ENCODE results near the gene SRGAP2C.
"Not testable (repeated sequence)": the region's sequence is repeated elsewhere in the genome, so short reads cannot be mapped to it uniquely, and the experiment has no call there.

The SRGAP2C gene

DNA sequence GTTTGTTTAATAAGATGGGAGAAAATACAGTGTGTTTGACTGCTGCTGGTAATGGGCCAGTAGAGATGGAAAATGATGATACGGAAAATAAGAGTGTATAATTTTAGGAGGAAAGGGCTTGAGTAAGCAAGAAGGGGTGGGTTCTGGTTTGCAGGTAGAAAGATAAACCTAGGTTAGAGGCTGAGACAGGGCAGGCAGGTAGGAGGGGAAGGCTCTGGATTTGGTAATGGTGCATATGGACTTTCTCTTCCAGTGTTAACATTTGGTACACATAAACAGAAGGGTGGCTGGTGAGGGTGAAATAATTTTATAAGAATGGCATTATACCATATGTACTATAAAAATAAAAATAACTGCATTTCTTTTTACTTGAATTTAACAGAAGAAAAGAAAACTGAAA lies 84.5 kb downstream of the SRGAP2C start:
- H3K4me3 ChIP-seq (ENCODE audit: low read depth, low read length); H3K4me1 ChIP-seq (ENCODE audit: control insufficient read depth, insufficient read depth, low read length); H3K9me3 ChIP-seq (ENCODE audit: control insufficient read depth, insufficient read depth, low read depth, low read length); H3K27me3 ChIP-seq (ENCODE audit: control insufficient read depth, insufficient read depth, low read length); H3K9ac ChIP-seq (ENCODE audit: low read length); H3K36me3 ChIP-seq (ENCODE audit: control insufficient read depth, insufficient read depth, low read length); H3K27ac ChIP-seq (ENCODE audit: low read depth, low read length): not testable (repeated sequence)

GRCh38 chr1:121269973-121270372 lies 85.2 kb downstream of the SRGAP2C start:
- H3K27ac ChIP-seq (ENCODE audit: low read depth, low read length); H3K4me1 ChIP-seq (ENCODE audit: control insufficient read depth, insufficient read depth, low read length); H3K4me3 ChIP-seq (ENCODE audit: low read depth, low read length); H3K9me3 ChIP-seq (ENCODE audit: control insufficient read depth, insufficient read depth, low read depth, low read length); H3K36me3 ChIP-seq (ENCODE audit: control insufficient read depth, insufficient read depth, low read length); H3K27me3 ChIP-seq (ENCODE audit: control insufficient read depth, insufficient read depth, low read length); H3K9ac ChIP-seq (ENCODE audit: low read length): not testable (repeated sequence)

- H3K27ac ChIP-seq (ENCODE audit: low read depth, low read length); H3K27me3 ChIP-seq (ENCODE audit: control insufficient read depth, insufficient read depth, low read length); H3K9me3 ChIP-seq (ENCODE audit: control insufficient read depth, insufficient read depth, low read depth, low read length); H3K36me3 ChIP-seq (ENCODE audit: control insufficient read depth, insufficient read depth, low read length); H3K4me1 ChIP-seq (ENCODE audit: control insufficient read depth, insufficient read depth, low read length); H3K9ac ChIP-seq (ENCODE audit: low read length); H3K4me3 ChIP-seq (ENCODE audit: low read depth, low read length): not testable (repeated sequence)
Measured at GRCh38 chr1:121271143-121271715, 86.5 kb downstream of the SRGAP2C start.

DNA sequence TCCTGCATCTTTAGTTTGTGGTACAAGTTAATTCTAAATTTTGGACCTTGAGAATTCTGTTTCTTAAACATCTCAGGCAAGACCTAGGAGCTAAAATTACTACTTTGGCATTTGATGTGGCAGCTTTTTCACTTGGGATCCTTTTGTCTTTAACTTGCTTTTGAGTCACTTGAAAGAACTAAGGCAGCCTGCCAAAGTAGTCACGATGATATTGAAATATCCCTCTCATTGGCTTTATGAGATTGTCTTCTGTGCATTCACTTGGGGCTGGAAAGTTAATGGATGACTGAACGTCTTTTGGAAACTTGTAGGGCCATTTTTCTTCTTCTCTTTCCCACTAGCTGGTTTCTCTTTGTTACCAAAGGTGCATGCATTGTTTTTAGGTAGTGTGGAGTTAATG lies 90.7 kb downstream of the SRGAP2C start:
- not testable (repeated sequence) for H3K36me3 ChIP-seq (ENCODE audit: control insufficient read depth, insufficient read depth, low read length); H3K9me3 ChIP-seq (ENCODE audit: control insufficient read depth, insufficient read depth, low read depth, low read length); H3K4me3 ChIP-seq (ENCODE audit: low read depth, low read length); H3K4me1 ChIP-seq (ENCODE audit: control insufficient read depth, insufficient read depth, low read length); H3K27me3 ChIP-seq (ENCODE audit: control insufficient read depth, insufficient read depth, low read length); H3K9ac ChIP-seq (ENCODE audit: low read length); H3K27ac ChIP-seq (ENCODE audit: low read depth, low read length)

GRCh38 chr1:121278202-121278601 lies 93.4 kb downstream of the SRGAP2C start:
- H3K27me3 ChIP-seq (ENCODE audit: control insufficient read depth, insufficient read depth, low read length); H3K4me1 ChIP-seq (ENCODE audit: control insufficient read depth, insufficient read depth, low read length); H3K4me3 ChIP-seq (ENCODE audit: low read depth, low read length); H3K9ac ChIP-seq (ENCODE audit: low read length); H3K27ac ChIP-seq (ENCODE audit: low read depth, low read length); H3K9me3 ChIP-seq (ENCODE audit: control insufficient read depth, insufficient read depth, low read depth, low read length); H3K36me3 ChIP-seq (ENCODE audit: control insufficient read depth, insufficient read depth, low read length): not testable (repeated sequence)

GRCh38 chr1:121278777-121279547 lies 94.2 kb downstream of the SRGAP2C start:
- H3K27ac ChIP-seq (ENCODE audit: low read depth, low read length); H3K4me1 ChIP-seq (ENCODE audit: control insufficient read depth, insufficient read depth, low read length); H3K27me3 ChIP-seq (ENCODE audit: control insufficient read depth, insufficient read depth, low read length); H3K36me3 ChIP-seq (ENCODE audit: control insufficient read depth, insufficient read depth, low read length); H3K4me3 ChIP-seq (ENCODE audit: low read depth, low read length); H3K9me3 ChIP-seq (ENCODE audit: control insufficient read depth, insufficient read depth, low read depth, low read length); H3K9ac ChIP-seq (ENCODE audit: low read length): not testable (repeated sequence)

GRCh38 chr1:121279548-121279898 lies 94.7 kb downstream of the SRGAP2C start:
- H3K4me1 ChIP-seq (ENCODE audit: control insufficient read depth, insufficient read depth, low read length); H3K9ac ChIP-seq (ENCODE audit: low read length); H3K27me3 ChIP-seq (ENCODE audit: control insufficient read depth, insufficient read depth, low read length); H3K9me3 ChIP-seq (ENCODE audit: control insufficient read depth, insufficient read depth, low read depth, low read length); H3K36me3 ChIP-seq (ENCODE audit: control insufficient read depth, insufficient read depth, low read length); H3K27ac ChIP-seq (ENCODE audit: low read depth, low read length); H3K4me3 ChIP-seq (ENCODE audit: low read depth, low read length): not testable (repeated sequence)

DNA sequence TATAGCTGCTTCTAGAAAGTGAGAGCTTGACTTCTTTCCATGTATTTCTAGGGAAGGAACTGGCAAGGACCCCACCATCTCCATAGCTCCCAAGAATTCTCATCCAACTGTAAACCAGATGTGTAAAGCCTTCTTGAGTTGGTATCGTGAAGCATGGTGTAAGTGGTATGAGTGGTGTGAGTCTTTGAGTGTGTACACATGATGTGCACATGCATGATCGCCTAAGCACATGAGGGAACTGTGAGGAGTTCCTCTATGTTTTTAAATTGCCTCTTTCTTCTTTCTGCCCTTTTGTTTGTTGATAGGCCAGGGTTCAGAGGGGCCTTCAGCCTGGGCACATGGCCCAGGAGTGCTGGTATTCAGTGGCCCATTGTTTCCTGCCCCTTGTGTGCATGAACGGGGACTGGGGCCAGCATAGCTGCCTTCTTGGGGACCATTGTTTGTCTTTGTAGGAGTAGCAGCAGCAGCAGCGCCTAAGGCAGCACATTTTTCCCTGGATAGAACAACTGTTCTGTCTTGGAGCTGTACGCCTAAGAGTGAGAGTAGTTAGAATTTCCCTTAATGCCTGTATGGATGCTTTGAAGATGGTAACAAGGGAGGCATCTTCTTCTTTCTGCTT lies 96.0 kb downstream of the SRGAP2C start:
- H3K4me1 ChIP-seq (ENCODE audit: control insufficient read depth, insufficient read depth, low read length) = not testable (repeated sequence)

DNA sequence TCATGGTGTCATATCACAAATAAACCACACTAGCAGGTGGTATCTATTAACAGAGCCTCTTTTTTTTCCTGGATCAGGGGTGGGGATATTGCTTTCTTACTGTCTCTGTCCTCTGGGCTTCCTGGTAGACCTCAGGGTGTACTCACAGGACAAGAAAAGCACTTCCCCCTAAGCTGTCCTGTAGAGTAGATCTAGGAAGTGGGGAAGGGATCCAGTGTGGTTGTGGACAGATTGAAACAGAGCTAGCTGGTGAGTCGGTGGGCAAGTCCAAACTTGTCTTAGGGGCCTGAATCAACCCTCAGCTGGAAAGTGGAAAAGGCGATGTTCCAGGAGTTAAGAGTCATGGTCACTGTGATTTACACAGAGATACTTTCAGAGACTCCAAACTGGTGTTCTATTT lies 96.7 kb downstream of the SRGAP2C start:
- not testable (repeated sequence) for H3K27me3 ChIP-seq (ENCODE audit: control insufficient read depth, insufficient read depth, low read length); H3K4me3 ChIP-seq (ENCODE audit: low read depth, low read length); H3K9me3 ChIP-seq (ENCODE audit: control insufficient read depth, insufficient read depth, low read depth, low read length); H3K4me1 ChIP-seq (ENCODE audit: control insufficient read depth, insufficient read depth, low read length); H3K9ac ChIP-seq (ENCODE audit: low read length); H3K27ac ChIP-seq (ENCODE audit: low read depth, low read length); H3K36me3 ChIP-seq (ENCODE audit: control insufficient read depth, insufficient read depth, low read length)

More for the DNA sequence above, 96.0 kb downstream of the SRGAP2C start:
- H3K27me3 ChIP-seq (ENCODE audit: control insufficient read depth, insufficient read depth, low read length); H3K4me3 ChIP-seq (ENCODE audit: low read depth, low read length); H3K27ac ChIP-seq (ENCODE audit: low read depth, low read length); H3K9ac ChIP-seq (ENCODE audit: low read length); H3K9me3 ChIP-seq (ENCODE audit: control insufficient read depth, insufficient read depth, low read depth, low read length); H3K36me3 ChIP-seq (ENCODE audit: control insufficient read depth, insufficient read depth, low read length): not testable (repeated sequence)

DNA sequence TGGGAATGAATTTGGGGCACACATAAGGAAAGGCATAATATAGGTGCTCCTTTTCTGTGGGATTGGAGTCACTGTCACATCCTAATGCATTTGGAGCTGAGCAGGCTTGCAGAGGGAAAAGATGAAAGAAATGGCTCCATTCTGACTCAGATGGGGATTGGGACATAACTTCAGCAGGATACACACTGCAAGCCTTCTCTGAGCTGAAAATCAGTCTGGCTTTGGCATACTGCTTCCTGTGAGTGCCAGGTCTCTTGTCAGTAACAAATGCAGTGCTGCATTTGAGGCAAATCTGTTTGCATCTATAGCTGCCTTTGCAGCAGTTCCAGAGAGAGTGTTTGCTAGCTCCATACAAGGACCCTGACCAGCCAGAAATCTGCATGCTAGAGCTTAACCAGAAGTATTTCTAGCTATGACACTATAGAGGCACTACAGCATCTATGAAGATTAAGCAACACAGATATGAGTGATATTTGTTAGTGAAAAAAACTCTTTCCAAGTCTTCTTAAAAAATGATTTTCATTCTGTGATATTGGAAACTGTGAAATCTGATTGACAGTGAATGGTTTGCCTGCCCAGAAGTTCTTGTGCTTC lies 98.9 kb downstream of the SRGAP2C start:
- H3K27ac ChIP-seq (ENCODE audit: low read depth, low read length) = not testable (repeated sequence)

GRCh38 chr1:121292590-121292989 lies 107.8 kb downstream of the SRGAP2C start:
- H3K9me3 ChIP-seq (ENCODE audit: control insufficient read depth, insufficient read depth, low read depth, low read length); H3K27ac ChIP-seq (ENCODE audit: low read depth, low read length); H3K36me3 ChIP-seq (ENCODE audit: control insufficient read depth, insufficient read depth, low read length); H3K9ac ChIP-seq (ENCODE audit: low read length); H3K4me1 ChIP-seq (ENCODE audit: control insufficient read depth, insufficient read depth, low read length); H3K27me3 ChIP-seq (ENCODE audit: control insufficient read depth, insufficient read depth, low read length); H3K4me3 ChIP-seq (ENCODE audit: low read depth, low read length): not testable (repeated sequence)

More for the DNA sequence above, 98.9 kb downstream of the SRGAP2C start:
- not testable (repeated sequence) for H3K4me3 ChIP-seq (ENCODE audit: low read depth, low read length); H3K4me1 ChIP-seq (ENCODE audit: control insufficient read depth, insufficient read depth, low read length); H3K9me3 ChIP-seq (ENCODE audit: control insufficient read depth, insufficient read depth, low read depth, low read length); H3K27me3 ChIP-seq (ENCODE audit: control insufficient read depth, insufficient read depth, low read length); H3K9ac ChIP-seq (ENCODE audit: low read length); H3K36me3 ChIP-seq (ENCODE audit: control insufficient read depth, insufficient read depth, low read length)
